MCF 10A (cell line): ENCODE results near the gene KIAA1614. TPM values are rescaled to one million over a fixed set of nuclear protein-coding genes. Genes with fewer than 3 reads are reported as not detected.
"Not testable (repeated sequence)": the region's sequence is repeated elsewhere in the genome, so short reads cannot be mapped to it uniquely, and the experiment has no call there.

Experiments
- BruUV-seq: library from RNA; stranded (reverse); fragments of 400-500 nt; replicated peaks from 2 replicates; lab custom pipeline; 2021; lab: Mats Ljungman, UMichigan
- CTCF ChIA-PET: fragments of 300-600 bp; sonication (Branson Sonifier 250); formaldehyde crosslinking; extraction: SDS; loops from one replicate; lab custom pipeline; 2021; ENCODE audit warnings: antibody characterized with exemption, inconsistent platforms; lab: Yijun Ruan, JAX
- POLR2A ChIA-PET: fragments of 300-600, 350-650 bp; sonication (Branson Sonifier 250); formaldehyde crosslinking; extraction: SDS; loops from one replicate; lab custom pipeline; 2020; ENCODE audit warnings: antibody characterized with exemption, inconsistent platforms; lab: Yijun Ruan, JAX
- DNase-seq: peaks from one replicate; pipeline ENCODE4 v3.0.0-alpha.2; 2018; ENCODE audit not compliant: unreplicated experiment
- H3K27ac Mint-ChIP-seq: one replicate; pipeline ENCODE4 v1.8.0; 2022; ENCODE audit warnings: mild to moderate bottlenecking, low read depth, mixed read lengths; ENCODE audit not compliant: unreplicated experiment
- H3K27me3 Mint-ChIP-seq: one replicate; pipeline ENCODE4 v1.8.0; 2022; ENCODE audit warnings: mixed read lengths; ENCODE audit not compliant: insufficient read depth, unreplicated experiment
- H3K36me3 Mint-ChIP-seq: one replicate; pipeline ENCODE4 v1.8.0; 2022; ENCODE audit warnings: mild to moderate bottlenecking, moderate library complexity, mixed read lengths; ENCODE audit not compliant: insufficient read depth, unreplicated experiment
- H3K4me1 Mint-ChIP-seq: one replicate; pipeline ENCODE4 v1.8.0; 2022; ENCODE audit warnings: mixed read lengths; ENCODE audit not compliant: insufficient read depth, unreplicated experiment
- H3K4me3 Mint-ChIP-seq: one replicate; pipeline ENCODE4 v1.8.0; 2022; ENCODE audit warnings: mild to moderate bottlenecking, moderate library complexity, mixed read lengths; ENCODE audit not compliant: unreplicated experiment
- H3K9me3 Mint-ChIP-seq: one replicate; pipeline ENCODE4 v1.8.0; 2022; ENCODE audit warnings: mixed read lengths; ENCODE audit not compliant: unreplicated experiment
- intact Hi-C: fragments of 100-400 bp; cut with micrococcal nuclease; formaldehyde crosslinking; loops from 2 replicates; pipeline ENCODE4 v1.14.1; 2022
- total RNA-seq: library from RNA; stranded (reverse); gene quantifications from 2 replicates; pipeline ENCODE4 v1.2.3, GENCODE V29; 2022
- TF ChIP-seq, protein P1 (sequence below): fragments of 200-600 bp; IDR thresholded peaks from one replicate; pipeline ENCODE4 v1.8.0; 2022; ENCODE audit warnings: antibody characterized with exemption, mild to moderate bottlenecking; ENCODE audit not compliant: unreplicated experiment

The KIAA1614 gene
- total RNA-seq, 1 experiment from 2014 or later: 1.1 TPM

DNA sequence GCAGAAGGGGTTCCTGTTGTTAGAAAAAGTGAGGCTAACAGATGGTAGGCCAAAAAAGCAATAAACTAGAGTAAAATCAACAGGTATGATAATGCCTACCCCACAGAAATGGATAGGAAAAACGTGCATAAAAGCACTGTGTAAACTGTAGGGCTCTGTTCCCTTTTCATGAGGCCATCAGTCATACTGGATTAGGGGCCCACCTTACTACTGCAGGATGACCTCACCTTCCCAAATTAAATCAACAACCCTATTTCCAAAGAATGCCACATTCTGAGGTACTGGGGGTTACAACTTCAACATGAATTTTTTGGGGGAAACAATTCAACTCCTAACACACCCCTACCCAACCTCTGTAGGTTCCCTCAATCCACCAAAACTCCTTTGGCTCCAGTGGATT lies 54.9 kb downstream of the KIAA1614 start:
- no TSS peak for BruUV-seq
- POLR2A ChIA-PET: interaction anchor here (0.6 to 1.5 kb wide), 2 partner anchors 9 to 55 kb away, joined by 3 to 4 read pairs; no protein-coding TSS in a partner anchor
- Mint-ChIP-seq H3K4me3 (no peak overlapping the region), H3K4me1 (no peaks in the 10 kb centered on the region), H3K36me3 (peaks cover 69% of the 10 kb centered on the region), H3K27me3 (no peaks in the 10 kb centered on the region), H3K9me3 (no peaks in the 10 kb centered on the region), H3K27ac (no peak overlapping the region)
- no peak for DNase-seq
- CTCF ChIA-PET: interaction anchor here (1.4 to 4.1 kb wide), 2 partner anchors 8 to 175 kb away, joined by 4 to 24 read pairs; no protein-coding TSS in a partner anchor
- intact Hi-C loops: no loop called here
- TF ChIP-seq, protein P1, sequence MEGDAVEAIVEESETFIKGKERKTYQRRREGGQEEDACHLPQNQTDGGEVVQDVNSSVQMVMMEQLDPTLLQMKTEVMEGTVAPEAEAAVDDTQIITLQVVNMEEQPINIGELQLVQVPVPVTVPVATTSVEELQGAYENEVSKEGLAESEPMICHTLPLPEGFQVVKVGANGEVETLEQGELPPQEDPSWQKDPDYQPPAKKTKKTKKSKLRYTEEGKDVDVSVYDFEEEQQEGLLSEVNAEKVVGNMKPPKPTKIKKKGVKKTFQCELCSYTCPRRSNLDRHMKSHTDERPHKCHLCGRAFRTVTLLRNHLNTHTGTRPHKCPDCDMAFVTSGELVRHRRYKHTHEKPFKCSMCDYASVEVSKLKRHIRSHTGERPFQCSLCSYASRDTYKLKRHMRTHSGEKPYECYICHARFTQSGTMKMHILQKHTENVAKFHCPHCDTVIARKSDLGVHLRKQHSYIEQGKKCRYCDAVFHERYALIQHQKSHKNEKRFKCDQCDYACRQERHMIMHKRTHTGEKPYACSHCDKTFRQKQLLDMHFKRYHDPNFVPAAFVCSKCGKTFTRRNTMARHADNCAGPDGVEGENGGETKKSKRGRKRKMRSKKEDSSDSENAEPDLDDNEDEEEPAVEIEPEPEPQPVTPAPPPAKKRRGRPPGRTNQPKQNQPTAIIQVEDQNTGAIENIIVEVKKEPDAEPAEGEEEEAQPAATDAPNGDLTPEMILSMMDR: no peak

DNA sequence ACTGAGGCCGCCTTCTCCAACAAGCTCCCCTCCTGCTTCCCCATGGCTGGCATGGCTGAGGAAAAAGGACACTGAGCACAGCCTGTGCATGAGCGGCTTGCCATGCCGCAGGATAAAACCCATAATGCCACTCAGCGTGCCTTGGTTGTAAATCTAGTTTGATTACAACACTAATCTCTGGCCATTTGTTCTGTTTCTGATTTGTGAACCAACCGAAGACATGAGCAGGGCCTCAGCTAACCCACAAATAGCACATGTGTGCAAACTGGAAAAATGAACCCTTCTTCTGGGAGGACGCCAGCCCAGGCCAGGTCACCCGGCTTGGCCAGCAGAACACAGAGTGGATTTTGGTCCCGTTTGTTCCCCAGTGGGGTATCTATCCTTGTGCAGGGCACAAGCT lies 56.1 kb downstream of the KIAA1614 start:
- POLR2A ChIA-PET: interaction anchor here (1.5 to 1.8 kb wide), 3 partner anchors 8 to 453 kb away, joined by 3 to 4 read pairs (median 3); no protein-coding TSS in a partner anchor
- intact Hi-C loops, DNase-seq, H3K9me3 Mint-ChIP-seq, BruUV-seq, H3K4me1 Mint-ChIP-seq, H3K4me3 Mint-ChIP-seq, H3K27me3 Mint-ChIP-seq, H3K27ac Mint-ChIP-seq: not testable (repeated sequence)
- CTCF ChIA-PET: interaction anchor here (1.5 to 4.1 kb wide), 2 partner anchors 173 to 197 kb away, joined by 4 to 24 read pairs; no protein-coding TSS in a partner anchor
- H3K36me3 Mint-ChIP-seq: peaks cover 81% of the 10 kb centered on the region

DNA sequence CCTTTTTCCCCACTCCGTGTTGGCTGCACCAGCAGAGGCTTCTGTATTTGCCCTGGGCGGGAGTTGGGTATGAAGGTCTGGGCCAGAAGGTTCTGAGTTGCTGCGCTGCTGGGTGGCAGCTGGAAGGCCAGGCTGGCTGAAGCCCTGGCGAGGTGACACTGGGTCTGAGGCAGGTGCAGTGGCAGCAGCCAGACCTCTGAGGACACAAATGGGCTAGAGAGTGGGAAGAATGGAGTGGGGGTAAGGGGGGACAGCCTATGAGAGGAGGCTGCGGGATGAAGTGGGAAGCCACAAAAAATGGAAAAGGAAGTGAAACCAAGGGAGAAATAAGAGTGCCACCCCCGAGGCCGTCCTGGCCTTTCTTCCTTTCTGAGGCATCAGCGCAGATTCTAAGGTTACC lies 56.7 kb downstream of the KIAA1614 start:
- intact Hi-C loops: no loop called here
- CTCF ChIA-PET: interaction anchor here (1.5 kb wide), 1 partner anchor 197 kb away, joined by 4 read pairs; no protein-coding TSS in a partner anchor
- H3K27me3 Mint-ChIP-seq: no peaks in the 10 kb centered on the region
- H3K4me3 Mint-ChIP-seq: no peak overlapping the region
- TF ChIP-seq, protein P1: no peak
- H3K27ac Mint-ChIP-seq: no peak overlapping the region
- no peaks in the 10 kb centered on the region for H3K9me3 Mint-ChIP-seq
- POLR2A ChIA-PET: interaction anchor here (1.5 to 1.8 kb wide), 2 partner anchors 52 to 454 kb away, joined by 3 to 4 read pairs; no protein-coding TSS in a partner anchor
- H3K36me3 Mint-ChIP-seq: peaks cover 87% of the 10 kb centered on the region
- no peaks in the 10 kb centered on the region for H3K4me1 Mint-ChIP-seq
- no TSS peak for BruUV-seq
- DNase-seq: no peak

DNA sequence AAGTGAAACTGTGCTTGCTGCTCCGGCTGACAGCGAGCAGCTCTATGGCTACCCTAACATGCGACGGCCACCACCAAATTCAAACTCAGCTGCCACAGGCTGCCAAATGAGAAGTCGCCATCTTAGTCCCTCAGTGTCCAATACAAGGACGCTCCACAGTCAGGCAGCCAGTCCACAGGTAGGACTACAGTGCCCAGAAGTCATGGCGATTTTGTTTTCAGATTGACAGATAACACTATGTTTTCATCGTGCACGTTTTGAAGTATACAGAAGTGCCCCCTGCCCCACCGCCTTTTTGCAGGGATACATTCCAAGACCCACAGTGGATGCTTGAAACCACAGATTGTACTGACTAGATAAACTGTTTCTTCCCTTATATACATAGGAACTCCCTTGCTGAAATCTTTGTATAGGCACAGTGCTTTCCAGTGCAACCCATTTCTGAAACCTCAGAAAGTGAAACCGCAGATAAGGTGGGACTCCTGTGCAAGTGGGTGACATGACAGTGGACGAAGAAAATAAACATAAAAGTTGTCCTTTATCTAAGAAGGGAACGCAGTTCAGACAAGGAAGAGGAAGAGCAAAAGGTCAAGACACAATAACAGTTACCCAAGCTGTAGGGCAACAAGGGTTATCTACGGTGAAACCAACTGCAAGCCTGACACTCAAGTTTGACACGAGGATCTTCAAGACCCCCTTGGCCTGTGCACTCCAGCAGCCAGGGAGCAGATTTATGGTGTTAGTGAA lies 57.8 kb downstream of the KIAA1614 start:
- intact Hi-C loops: no loop called here
- no peaks in the 10 kb centered on the region for H3K27me3 Mint-ChIP-seq
- ChIA-PET CTCF (interaction anchor here (0.6 to 0.9 kb wide), 2 partner anchors 171 to 1872 kb away, joined by 5 read pairs; no protein-coding TSS in a partner anchor), POLR2A (interaction anchor here (0.7 to 1.8 kb wide), 2 partner anchors 237 to 455 kb away, joined by 3 to 4 read pairs; no protein-coding TSS in a partner anchor)
- BruUV-seq: no TSS peak
- TF ChIP-seq, protein P1: no peak
- no peaks in the 10 kb centered on the region for H3K4me1 Mint-ChIP-seq
- H3K27ac Mint-ChIP-seq: no peak overlapping the region
- no peak overlapping the region for H3K4me3 Mint-ChIP-seq
- H3K9me3 Mint-ChIP-seq: no peaks in the 10 kb centered on the region
- peaks cover 94% of the 10 kb centered on the region for H3K36me3 Mint-ChIP-seq
- no peak for DNase-seq
